GM20431 (cell line): ENCODE results near the gene NPM3.

Source experiments
- in situ Hi-C: fragments of 300-500 bp; cut with MseI, MboI; formaldehyde crosslinking; loops from one replicate; pipeline ENCODE4 v1.15.0; 2020; ENCODE audit warnings: low sequenced_read_pairs; ENCODE audit not compliant: unreplicated experiment

Gene NPM3

GRCh38 chr10:101782811-101783735 is at the start of gene NPM3:
Gene NPM3, minus strand, starts transcription at chr10:101783446. Its CDS starts 56 bp downstream, at chr10:101783390.
- in situ Hi-C loops = loop anchor here (5.0 kb wide), 1 partner anchor 181 kb away; no protein-coding TSS in a partner anchor

GRCh38 chr10:101832325-101832771 is 49.1 kb upstream of the NPM3 start:
- in situ Hi-C loops = loop anchor here (10.0 kb wide), 1 partner anchor 182 kb away; no protein-coding TSS in a partner anchor

GRCh38 chr10:101831169-101831811 is 48.0 kb upstream of the NPM3 start:
- in situ Hi-C loops = loop anchor here (10.0 kb wide), 1 partner anchor 184 kb away; no protein-coding TSS in a partner anchor

- in situ Hi-C loops = loop anchor here (10.0 kb wide), 1 partner anchor 184 kb away; no protein-coding TSS in a partner anchor
Observed at GRCh38 chr10:101830322-101831168, 47.3 kb upstream of the NPM3 start.

GRCh38 chr10:101829561-101830315 is 46.5 kb upstream of the NPM3 start:
- in situ Hi-C loops = loop anchor here (10.0 kb wide), 1 partner anchor 185 kb away; no protein-coding TSS in a partner anchor

GRCh38 chr10:101828766-101829551 is 45.7 kb upstream of the NPM3 start:
- in situ Hi-C loops = no loop called here

GRCh38 chr10:101827919-101828600 is 44.8 kb upstream of the NPM3 start:
- in situ Hi-C loops = no loop called here

GRCh38 chr10:101826852-101827434 is 43.7 kb upstream of the NPM3 start:
- in situ Hi-C loops = no loop called here

GRCh38 chr10:101824736-101825135 is 41.5 kb upstream of the NPM3 start:
- in situ Hi-C loops = no loop called here

- in situ Hi-C loops = no loop called here
Observed at GRCh38 chr10:101818872-101819633, 35.8 kb upstream of the NPM3 start.

- in situ Hi-C loops = no loop called here
Observed at GRCh38 chr10:101818119-101818871, 35.0 kb upstream of the NPM3 start, which contains the start of gene OGA. Gene OGA, minus strand, starts transcription at chr10:101818444. Its CDS starts 422 bp downstream, at chr10:101818022.

- in situ Hi-C loops = no loop called here
Observed at GRCh38 chr10:101817337-101818118, 34.3 kb upstream of the NPM3 start.

- in situ Hi-C loops = no loop called here
Observed at GRCh38 chr10:101816913-101817336, 33.7 kb upstream of the NPM3 start.

- in situ Hi-C loops = no loop called here
Observed at GRCh38 chr10:101816376-101816775, 33.1 kb upstream of the NPM3 start.

GRCh38 chr10:101814466-101815071 is 31.3 kb upstream of the NPM3 start:
- in situ Hi-C loops = no loop called here
